ENCODE results near the gene TM9SF1.

Gene TM9SF1

GRCh38 chr14:24197056-24197450, 1.8 kb upstream of the TM9SF1 start:
- DNase-seq (ENCODE audit: low read depth in 2 of 2): no peak

GRCh38 chr14:24196071-24197055, 1.1 kb upstream of the TM9SF1 start:
- no peak for DNase-seq (ENCODE audit: low read depth in 2 of 2)

GRCh38 chr14:24194873-24195185, 412 bp downstream of the TM9SF1 start:
- DNase-seq (ENCODE audit: low read depth in 2 of 2): no peak

- DNase-seq (ENCODE audit: low read depth in 2 of 2): no peak
Measured at GRCh38 chr14:24194186-24194872, 912 bp downstream of the TM9SF1 start.

GRCh38 chr14:24192933-24193332, 2.3 kb downstream of the TM9SF1 start:
- no peak for DNase-seq (ENCODE audit: low read depth in 2 of 2)

GRCh38 chr14:24190416-24190815, 4.8 kb downstream of the TM9SF1 start:
- no peak for DNase-seq (ENCODE audit: low read depth in 2 of 2)

GRCh38 chr14:24189460-24189859, 5.8 kb downstream of the TM9SF1 start:
- no peak for DNase-seq (ENCODE audit: low read depth in 2 of 2)

GRCh38 chr14:24189059-24189375, 6.2 kb downstream of the TM9SF1 start:
- DNase-seq (ENCODE audit: low read depth in 2 of 2): no peak

- DNase-seq (ENCODE audit: low read depth in 2 of 2): peak; percentile 94 to 95
Measured at GRCh38 chr14:24188251-24189058, 6.8 kb downstream of the TM9SF1 start, which contains the start of gene IPO4. IPO4 (minus strand) TSS chr14:24188816; CDS start chr14:24188787, 29 bp downstream.

GRCh38 chr14:24187539-24187915, 7.7 kb downstream of the TM9SF1 start:
- no peak for DNase-seq (ENCODE audit: low read depth in 2 of 2)

GRCh38 chr14:24186831-24187538, 8.3 kb downstream of the TM9SF1 start:
- DNase-seq (ENCODE audit: low read depth in 2 of 2): no peak

- no peak for DNase-seq (ENCODE audit: low read depth in 2 of 2)
Measured at GRCh38 chr14:24185741-24186140, 9.5 kb downstream of the TM9SF1 start.

- DNase-seq (ENCODE audit: low read depth in 2 of 2): no peak
Measured at GRCh38 chr14:24185026-24185425, 10.2 kb downstream of the TM9SF1 start.

GRCh38 chr14:24184104-24184970, 10.9 kb downstream of the TM9SF1 start:
- no peak for DNase-seq (ENCODE audit: low read depth in 2 of 2)

- DNase-seq (ENCODE audit: low read depth in 2 of 2): no peak
Measured at GRCh38 chr14:24183014-24183481, 12.2 kb downstream of the TM9SF1 start.

GRCh38 chr14:24182110-24182882, 12.9 kb downstream of the TM9SF1 start:
- DNase-seq (ENCODE audit: low read depth in 2 of 2): no peak

GRCh38 chr14:24181371-24182077, 13.7 kb downstream of the TM9SF1 start:
- DNase-seq (ENCODE audit: low read depth in 2 of 2): no peak

- no peak for DNase-seq (ENCODE audit: low read depth in 2 of 2)
Measured at GRCh38 chr14:24179961-24180796, 15.1 kb downstream of the TM9SF1 start.
